Heart right ventricle (tissue), 16 donors: ENCODE data around the gene KRT39. TPM values are rescaled to one million over a fixed set of nuclear protein-coding genes. Genes with fewer than 3 reads are reported as not detected.
"Not testable (repeated sequence)": the region's sequence is repeated elsewhere in the genome, so short reads cannot be mapped to it uniquely, and the experiment has no call there.

Experiments
- ATAC-seq, 8 donors: fragments of 200-7000 bp; cut with Tn5 transposase; one replicate each; pipeline ENCODE4 v1.9.1; 2020; ENCODE audit warnings: mild to moderate bottlenecking in 8 of 8, moderate library complexity in 8 of 8, moderate number of reproducible peaks in 1 of 8
- DNase-seq, 2 donors: peaks; one replicate each; pipeline ENCODE4 v3.0.0-alpha.2; 2020
- H3K27ac ChIP-seq, 10 donors: fragments of 200-600 bp; sonication (generic) in 2 of 10; one replicate each; pipeline versions ENCODE4 v1.5.0 to v1.8.0; 2020 to 2022; ENCODE audit warnings: mild to moderate bottlenecking in 3 of 10
- H3K27me3 ChIP-seq, 7 donors: fragments of 200-600 bp; one replicate each; pipeline ENCODE4 v1.8.0; 2021 to 2022; ENCODE audit warnings: mild to moderate bottlenecking in 2 of 7
- H3K36me3 ChIP-seq, 9 donors: fragments of 200-600 bp; sonication (generic) in 1 of 9; one replicate each; pipeline versions ENCODE4 v1.5.0 to v1.8.0; 2020 to 2022; ENCODE audit warnings: mild to moderate bottlenecking in 2 of 9
- H3K4me1 ChIP-seq, 9 donors: fragments of 200-600 bp; sonication (generic) in 1 of 9; one replicate each; pipeline versions ENCODE4 v1.5.0 to v1.8.0; 2020 to 2022; ENCODE audit warnings: mild to moderate bottlenecking in 4 of 9
- H3K4me3 ChIP-seq, 10 donors: fragments of 200-600 bp; sonication (generic) in 2 of 10; one replicate each; pipeline versions ENCODE4 v1.5.0 to v1.8.0; 2020 to 2022; ENCODE audit warnings: mild to moderate bottlenecking in 7 of 10, moderate library complexity in 2 of 10
- H3K9me3 ChIP-seq, 11 donors: fragments of 200-600 bp in 10 of 11; sonication (generic) in 2 of 11; one replicate each; pipeline versions ENCODE4 v1.5.0 to v1.8.0; 2013 to 2022; ENCODE audit warnings: mild to moderate bottlenecking in 2 of 11, control low read depth in 1 of 11, moderate library complexity in 1 of 11
- CTCF ChIP-seq, 9 donors: fragments of 200-600 bp; sonication (generic) in 2 of 9; IDR thresholded peaks; one replicate each; pipeline versions ENCODE4 v1.5.0 to v1.8.0; 2021 to 2022; ENCODE audit warnings: antibody characterized with exemption in 9 of 9, mild to moderate bottlenecking in 5 of 9, moderate library complexity in 1 of 9
- WGBS, 2 donors: extraction: QIAGEN DNeasy Blood & Tissue Kit; methylation state at CpG; one replicate each; pipeline ENCODE4 v1.1.7; 2013; ENCODE audit warnings: inconsistent platforms in 1 of 2; 5-methylcytosine and 5-hydroxymethylcytosine counted together
- intact Hi-C, 10 donors: fragments of 100-400 bp; cut with DNase I; formaldehyde crosslinking; loops; one replicate each; pipeline versions ENCODE4 v1.11.1 to v1.14.2; 2022
- polyA plus RNA-seq, 2 donors: library from polyadenylated mRNA; stranded (reverse); fragments of 200-250 nt; gene quantifications; one replicate each; pipeline ENCODE4 v1.2.3, GENCODE V29; 2013
- total RNA-seq, 10 donors: library from RNA; stranded (reverse); fragmentation: NEBNext Ultra II Directional in 3 of 10; extraction: Animal tissue kit (Norgen Biotek cat#: 25700) in 3 of 10; gene quantifications; one replicate each; pipeline versions ENCODE4 v1.2.1 to v1.2.4, GENCODE V29; 2021 to 2023
- donor health status: Arrhythmogenic right ventricular cardiomyopathy.
- donor health status: ischemic (EF 13 %, LVEDD 7.1; RV severe dilation, severe dysfunction).
- donor health status: healthy with polysubstance abuse.
- donor health status: DM: no; HTN: yes; CAD: no.
- donor health status: DM: no; HTN: no; CAD: no.
- donor health status: ischemic (EF 25% LVEDD 6.9; RV normal size, moderate dysfunction).
- donor health status: ischemic (EF 25% LVEDD 5.7; RV mildly dilated, moderate dysfunction).
- donor health status: healthy.
- donor health status: DM: yes; HTN: yes; CAD: no.
- donor health status: Ischemic cardiomyopathy.
- donor health status: ischemic (EF 35%, LVEDD 5.7; RV mildly dilated, moderate dysfunction).
- donor health status: nonischemic (EF 11% LVEDD 7.7; RV severe dilation, severe dysfunction).
- donor health status: DM: yes; HTN: yes; CAD: no.
- donor health status: PGD.
- donor health status: ischemic (EF 29% LVEDD 5.4; RV normal size, mild dysfunction).
- donor health status: nonischemic (EF 23%, LVEDD 6.1; RV moderate dilation, normal function).

KRT39 gene
- total and polyA plus RNA-seq, 12 donors, result not detected

- no peak for ATAC-seq
- WGBS, 2 donors, result 63 to 70% methylated on average over 4 of the region's 4 CpGs
- H3K27me3 ChIP-seq, result peaks cover 0 to 42% (median 21%) of the 10 kb centered on the region in 7 donors
Observed at GRCh38 chr17:41001795-41002194, 35.0 kb upstream of the KRT39 start.

GRCh38 chr17:40999563-40999962 lies 32.8 kb upstream of the KRT39 start, which contains the start of gene KRTAP3-2:
KRTAP3-2 (minus strand) TSS chr17:40999906; CDS start chr17:40999853, 53 bp downstream.
- peaks cover 0 to 54% (median 34%) of the 10 kb centered on the region in 7 donors for H3K27me3 ChIP-seq
- DNase-seq, H3K4me3 ChIP-seq, H3K27ac ChIP-seq, H3K4me1 ChIP-seq, H3K36me3 ChIP-seq, ATAC-seq, H3K9me3 ChIP-seq, intact Hi-C loops: not testable (repeated sequence)
- 69 to 78% methylated on average over 6 of the region's 6 CpGs for WGBS, 2 donors

More at GRCh38 chr17:41001795-41002194, 35.0 kb upstream of the KRT39 start:
- Histone ChIP-seq H3K9me3 (peaks cover 0 to 3% (median 0%) of the 10 kb centered on the region in 11 donors), H3K27ac (no peak overlapping the region), H3K36me3 (no peaks in the 10 kb centered on the region), H3K4me1 (no peaks in the 10 kb centered on the region), H3K4me3 (no peak overlapping the region)
- TF ChIP-seq CTCF (IDR thresholded peaks at IDR 0.05), result no peak
- intact Hi-C loops, result no loop called here
- DNase-seq, result no peak

GRCh38 chr17:40997361-40997760 lies 30.6 kb upstream of the KRT39 start:
- intact Hi-C loops, result no loop called here
- no peak overlapping the region for H3K27ac ChIP-seq
- no peaks in the 10 kb centered on the region for H3K36me3 ChIP-seq
- no peak for ATAC-seq
- H3K9me3 ChIP-seq, result peaks cover 0 to 3% (median 0%) of the 10 kb centered on the region in 11 donors
- H3K4me1 ChIP-seq, result no peaks in the 10 kb centered on the region
- 83 to 85% methylated on average over 2 of the region's 2 CpGs for WGBS, 2 donors
- DNase-seq, result no peak
- no peak for TF ChIP-seq CTCF (IDR thresholded peaks at IDR 0.05)
- H3K27me3 ChIP-seq, result peaks cover 0 to 56% (median 34%) of the 10 kb centered on the region in 7 donors
- no peak overlapping the region for H3K4me3 ChIP-seq

GRCh38 chr17:40996829-40997228 lies 30.1 kb upstream of the KRT39 start:
- Histone ChIP-seq H3K27me3 (peaks cover 0 to 60% (median 33%) of the 10 kb centered on the region in 7 donors), H3K9me3 (peaks cover 0 to 3% (median 0%) of the 10 kb centered on the region in 11 donors), H3K4me1 (no peaks in the 10 kb centered on the region), H3K36me3 (no peaks in the 10 kb centered on the region), H3K27ac (no peak overlapping the region), H3K4me3 (no peak overlapping the region)
- WGBS, 2 donors, result 84 to 86% methylated on average over 4 of the region's 4 CpGs
- TF ChIP-seq CTCF (IDR thresholded peaks at IDR 0.05), result no peak
- ATAC-seq (no peak), DNase-seq (no peak)
- intact Hi-C loops, result no loop called here

- H3K4me1 ChIP-seq, result no peaks in the 10 kb centered on the region
- peaks cover 0 to 71% (median 33%) of the 10 kb centered on the region in 7 donors for H3K27me3 ChIP-seq
- H3K9me3 ChIP-seq, result peaks cover 0 to 7% (median 0%) of the 10 kb centered on the region in 11 donors
- no peak for TF ChIP-seq CTCF (IDR thresholded peaks at IDR 0.05)
- H3K4me3 ChIP-seq, result no peak overlapping the region
- H3K27ac ChIP-seq, result no peak overlapping the region
- H3K36me3 ChIP-seq, result no peaks in the 10 kb centered on the region
- intact Hi-C loops, result no loop called here
- ATAC-seq (no peak), DNase-seq (no peak)
- 46 to 52% methylated on average over 1 of the region's 1 CpG for WGBS, 2 donors
Observed at GRCh38 chr17:40995116-40995515, 28.4 kb upstream of the KRT39 start.
